K562 (cell line): ENCODE results near the gene GALR3. TPM values are rescaled to one million over a fixed set of nuclear protein-coding genes. Genes with fewer than 3 reads are reported as not detected.

Experiments
- ATAC-seq: fragments of 200-7000 bp; cut with Tn5 transposase; 3 replicates; pipeline ENCODE4 v1.9.1; 2020; ENCODE audit warnings: moderate library complexity
- BruUV-seq: library from RNA; stranded (reverse); fragments of 400-500 nt; replicated peaks from 2 replicates; lab custom pipeline; 2021; lab: Mats Ljungman, UMichigan
- CTCF ChIA-PET: fragments of 300-600 bp; formaldehyde crosslinking; extraction: SDS; loops from one replicate; lab custom pipeline; 2021; ENCODE audit warnings: low intra/inter-chr PET ratio; lab: Yijun Ruan, JAX
- POLR2A ChIA-PET: fragments of 300-600, 350-650 bp; sonication (Branson Sonifier 250); formaldehyde crosslinking; extraction: SDS; loops from one replicate; lab custom pipeline; 2021; ENCODE audit warnings: antibody characterized with exemption, inconsistent platforms; lab: Yijun Ruan, JAX
- DNase-seq, 4 experiments: peaks; one replicate each; pipeline versions ENCODE4 v3.0.0 to v3.0.0-alpha.2; 2011 to 2018; ENCODE audit warnings: low spot score in 3 of 4, mixed read lengths in 3 of 4; ENCODE audit errors: extremely low read depth in 1 of 4
- FAIRE-seq: peaks from 2 replicates; lab custom pipeline; 2011; peaks lifted over from hg19 to GRCh38; lab: Jason Lieb, UNC
- H2AFZ ChIP-seq: 2 replicates; pipeline ENCODE4 v1.6.0; 2011; ENCODE audit warnings: low read depth, low read length, control low read depth, inconsistent platforms
- H3K27ac ChIP-seq: fragments of 200-600 bp; 3 replicates; pipeline ENCODE4 v1.8.0; 2011; ENCODE audit warnings: low read depth, mild to moderate bottlenecking, control low read depth, inconsistent platforms, low read length, moderate library complexity, mixed read lengths; ENCODE audit errors: extremely low read depth
- H3K27me3 ChIP-seq, 2 experiments: fragments of 300-600 bp in 1 of 2; 2 replicates in 1 of 2; 3 replicates in 1 of 2; pipeline versions ENCODE4 v1.6.0 to v1.8.0; 2011; ENCODE audit warnings: inconsistent platforms in 2 of 2, low read length in 2 of 2, mild to moderate bottlenecking in 1 of 2, mixed read lengths in 1 of 2, moderate library complexity in 1 of 2; ENCODE audit not compliant: control insufficient read depth in 2 of 2, insufficient read depth in 2 of 2
- H3K36me3 ChIP-seq: fragments of 300-600 bp; 3 replicates; pipeline ENCODE4 v1.8.0; 2011; ENCODE audit warnings: mild to moderate bottlenecking, low read length, inconsistent platforms; ENCODE audit not compliant: control insufficient read depth, insufficient read depth
- H3K4me1 ChIP-seq, 2 experiments: fragments of 200-600 bp in 1 of 2; replicated peaks in 1 of 2; 2 replicates in 1 of 2; 3 replicates in 1 of 2; pipeline versions ENCODE4 v1.5.1 to v1.8.0; 2011; ENCODE audit warnings: inconsistent platforms in 2 of 2, low read length in 2 of 2, mild to moderate bottlenecking in 1 of 2, mixed read lengths in 1 of 2, moderate library complexity in 1 of 2; ENCODE audit not compliant: control insufficient read depth in 2 of 2, insufficient read depth in 2 of 2
- H3K4me2 ChIP-seq: 2 replicates; pipeline ENCODE4 v1.6.1; 2011; ENCODE audit warnings: low read length, control low read depth, inconsistent platforms, mixed read lengths; ENCODE audit not compliant: insufficient read depth
- H3K4me3 ChIP-seq: fragments of 200-600 bp; sonication (generic), shearing (Covaris generic); 2 replicates; pipeline ENCODE4 v1.5.1; 2016; ENCODE audit warnings: control low read depth, inconsistent platforms
- H3K79me2 ChIP-seq: fragments of 200-600 bp; 3 replicates; pipeline ENCODE4 v1.8.0; 2011; ENCODE audit warnings: low read length, inconsistent platforms; ENCODE audit not compliant: control insufficient read depth, insufficient read depth
- H3K9ac ChIP-seq, 2 experiments: 2 replicates each; pipeline versions ENCODE4 v1.6.0 to v1.6.1; 2011; ENCODE audit warnings: low read depth in 2 of 2, low read length in 2 of 2, control low read depth in 1 of 2, inconsistent platforms in 1 of 2, mild to moderate bottlenecking in 1 of 2, mixed read lengths in 1 of 2; ENCODE audit not compliant: insufficient read depth in 1 of 2
- H3K9me1 ChIP-seq: one replicate; pipeline ENCODE4 v1.6.0; 2011; ENCODE audit warnings: inconsistent platforms, mild to moderate bottlenecking, low read length, moderate library complexity; ENCODE audit not compliant: control insufficient read depth, insufficient read depth
- H3K9me3 ChIP-seq: replicated peaks from 2 replicates; pipeline ENCODE4 v1.5.1; 2011; ENCODE audit warnings: low read depth, low read length, inconsistent platforms; ENCODE audit not compliant: control insufficient read depth, insufficient read depth
- H4K20me1 ChIP-seq: replicated peaks from 2 replicates; pipeline ENCODE4 v1.6.1; 2011; ENCODE audit warnings: low read length, inconsistent platforms, mixed read lengths; ENCODE audit not compliant: control insufficient read depth, insufficient read depth
- YY1 ChIP-seq, 3 experiments: IDR thresholded peaks; 2 replicates each; pipeline ENCODE4 v1.6.1; 2011; ENCODE audit warnings: low read length in 2 of 3, mild to moderate bottlenecking in 2 of 3, moderate library complexity in 2 of 3, borderline replicate concordance in 1 of 3, control low read depth in 1 of 3, low read depth in 1 of 3; ENCODE audit not compliant: insufficient read depth in 3 of 3, insufficient replicate concordance in 2 of 3, control insufficient read depth in 1 of 3, insufficient read length in 1 of 3; ENCODE audit errors: extremely low read depth in 1 of 3
- ZBTB17 ChIP-seq: fragments of 450-650 bp; formaldehyde crosslinking; IDR thresholded peaks from 2 replicates; pipeline ENCODE4 v1.4.0; 2020; ENCODE audit warnings: mild to moderate bottlenecking
- WGBS: fragments of 100-300 bp; shearing (Covaris generic); methylation state at CpG from one replicate; pipeline ENCODE4 v1.1.6; 2016; ENCODE audit warnings: low coverage, mixed read lengths; ENCODE audit not compliant: insufficient coverage; ENCODE audit errors: missing lambda C conversion rate; 5-methylcytosine and 5-hydroxymethylcytosine counted together
- in situ Hi-C: fragments of 300-500 bp; cut with MboI; formaldehyde crosslinking; loops from 4 replicates; pipeline ENCODE4 v1.15.0; 2018; ENCODE audit warnings: inconsistent platforms, mixed read lengths
- intact Hi-C: fragments of 100-400 bp; cut with micrococcal nuclease; formaldehyde crosslinking; loops from 2 replicates; pipeline ENCODE4 v1.14.2; 2022
- polyA plus RNA-seq, 8 experiments: library from polyadenylated mRNA; depleted of rRNA in 4 of 8; stranded (reverse) in 5 of 8; unstranded in 3 of 8; fragments of >200 nt; fragmentation: Nextera tagmentation in 2 of 8; fragmentation: Illumina TruSeq in 1 of 8; extraction: Ambion mirVana in 2 of 8; extraction: Trizol in 1 of 8; gene quantifications; 2 replicates each; pipeline versions ENCODE4 v1.2.1 to v1.2.3, GENCODE V29; 2011 to 2014; ENCODE audit warnings: inconsistent platforms in 1 of 8, missing spikeins in 1 of 8
- total RNA-seq, 7 experiments: library from RNA; depleted of rRNA in 6 of 7; stranded (reverse); fragments of >200 nt in 6 of 7; fragmentation: Illumina TruSeq in 2 of 7; extraction: Trizol in 2 of 7; gene quantifications; 2 replicates each; pipeline versions ENCODE4 v1.2.1 to v1.2.3, GENCODE V29; 2011 to 2021; ENCODE audit warnings: low replicate concordance in 1 of 7
- TF ChIP-seq, protein P1 (sequence below): fragments of 450-650 bp; formaldehyde crosslinking; IDR thresholded peaks from 2 replicates; pipeline ENCODE4 v1.4.0; 2020; ENCODE audit warnings: mild to moderate bottlenecking, mixed read lengths

The GALR3 gene
- total and polyA plus RNA-seq, 9 of the 15 experiments (the other 6 are each of a cell fraction or from before 2014, with no cell fraction given) = 0.13 TPM; not detected in 8

GRCh38 chr22:37794376-37794775, 28.8 kb upstream of the GALR3 start:
- TF ChIP-seq YY1 (IDR thresholded peaks at IDR 0.05; ENCODE audit: borderline replicate concordance in 1 of 3, control insufficient read depth in 1 of 3, extremely low read depth in 1 of 3, insufficient read depth in 3 of 3, insufficient read length in 1 of 3, insufficient replicate concordance in 2 of 3, low read depth in 1 of 3, low read length in 2 of 3) = peak in 1 of 3 experiments; percentile 24
- TF ChIP-seq, protein P1, sequence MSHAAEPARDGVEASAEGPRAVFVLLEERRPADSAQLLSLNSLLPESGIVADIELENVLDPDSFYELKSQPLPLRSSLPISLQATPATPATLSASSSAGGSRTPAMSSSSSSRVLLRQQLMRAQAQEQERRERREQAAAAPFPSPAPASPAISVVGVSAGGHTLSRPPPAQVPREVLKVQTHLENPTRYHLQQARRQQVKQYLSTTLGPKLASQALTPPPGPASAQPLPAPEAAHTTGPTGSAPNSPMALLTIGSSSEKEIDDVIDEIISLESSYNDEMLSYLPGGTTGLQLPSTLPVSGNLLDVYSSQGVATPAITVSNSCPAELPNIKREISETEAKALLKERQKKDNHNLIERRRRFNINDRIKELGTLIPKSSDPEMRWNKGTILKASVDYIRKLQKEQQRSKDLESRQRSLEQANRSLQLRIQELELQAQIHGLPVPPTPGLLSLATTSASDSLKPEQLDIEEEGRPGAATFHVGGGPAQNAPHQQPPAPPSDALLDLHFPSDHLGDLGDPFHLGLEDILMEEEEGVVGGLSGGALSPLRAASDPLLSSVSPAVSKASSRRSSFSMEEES = no peak
- no peak for TF ChIP-seq ZBTB17 (CRISPR knock-in tag)
- ATAC-seq (no peak), DNase-seq (no peak), FAIRE-seq (no peak)
- Histone ChIP-seq H3K9me3 (no peaks in the 10 kb centered on the region), H3K79me2 (no peaks in the 10 kb centered on the region), H2AFZ (peak overlapping the region; percentile 72), H3K9me1 (no peaks in the 10 kb centered on the region), H3K9ac (no peak overlapping the region), H3K27me3 (no peaks in the 10 kb centered on the region), H3K4me2 (no peak overlapping the region), H3K4me1 (peaks cover 0 to 11% of the 10 kb centered on the region in 2 experiments; a peak in 2 of 5 replicates), H3K36me3 (no peaks in the 10 kb centered on the region), H3K27ac (no peak overlapping the region), H4K20me1 (no peaks in the 10 kb centered on the region), H3K4me3 (no peak overlapping the region)
- in situ Hi-C loops = no loop called here
- ChIA-PET CTCF (no interaction called here), POLR2A (no interaction called here)
- intact Hi-C loops = loop anchor here (5.0 kb wide), 1 partner anchor 57 kb away; no protein-coding TSS in a partner anchor
- BruUV-seq = no TSS peak
- 33% methylated on average over 2 of the region's 2 CpGs for WGBS
